Ectodermal cell (in vitro differentiated cells): ENCODE measurements around the gene MEGF9.

Experiments
- H3K27ac ChIP-seq: 2 replicates; pipeline ENCODE4 v1.7.0; 2013; ENCODE audit warnings: mild to moderate bottlenecking, low read depth, low read length; ENCODE audit not compliant: insufficient read depth, poor library complexity, severe bottlenecking
- H3K27me3 ChIP-seq: 2 replicates; pipeline ENCODE4 v1.7.0; 2013; ENCODE audit warnings: mild to moderate bottlenecking, low read length; ENCODE audit not compliant: insufficient read depth, control insufficient read depth, poor library complexity, severe bottlenecking
- H3K36me3 ChIP-seq: one replicate; pipeline ENCODE4 v1.7.0; 2013; ENCODE audit warnings: low read length; ENCODE audit not compliant: control insufficient read depth, insufficient read depth
- H3K4me1 ChIP-seq: one replicate; pipeline ENCODE4 v1.7.0; 2013; ENCODE audit warnings: low read length; ENCODE audit not compliant: control insufficient read depth, insufficient read depth
- H3K4me3 ChIP-seq: 2 replicates; pipeline ENCODE4 v1.7.0; 2013; ENCODE audit warnings: low read depth, low read length, control low read depth; ENCODE audit not compliant: insufficient read depth
- H3K9me3 ChIP-seq: 2 replicates; pipeline ENCODE4 v1.7.0; 2013; ENCODE audit warnings: mild to moderate bottlenecking, low read length, moderate library complexity; ENCODE audit not compliant: control insufficient read depth
- WGBS, 2 experiments: methylation state at CpG; one replicate each; pipeline ENCODE4 v1.1.7; 2013; ENCODE audit warnings: missing lambda C conversion rate in 2 of 2; 5-methylcytosine and 5-hydroxymethylcytosine counted together

MEGF9 gene

DNA sequence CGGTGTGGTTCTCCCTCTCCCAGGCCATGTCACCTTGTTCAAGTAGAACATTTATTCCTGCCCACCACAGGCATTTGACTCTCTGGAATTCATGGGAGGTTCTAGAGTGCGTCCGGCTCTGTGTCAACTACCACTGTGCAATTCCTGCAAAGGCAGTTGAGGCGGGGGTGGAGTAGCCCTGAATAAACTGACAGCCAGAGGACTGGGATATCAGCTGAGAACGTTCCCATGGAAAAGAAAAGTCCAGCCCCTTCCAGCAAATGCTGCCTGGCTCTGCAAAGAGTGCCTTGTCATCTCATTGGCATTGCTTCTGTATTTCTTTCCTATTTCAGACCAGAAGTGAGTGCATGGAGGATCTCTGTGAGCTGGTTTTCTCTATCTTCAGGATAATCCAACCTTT lies 18.9 kb upstream of the MEGF9 start:
- no peaks in the 10 kb centered on the region for H3K27me3 ChIP-seq
- 88 to 91% methylated on average over 5 of the region's 5 CpGs for WGBS, 2 experiments
- H3K36me3 ChIP-seq, result no peaks in the 10 kb centered on the region
- no peak overlapping the region for H3K27ac ChIP-seq
- no peak overlapping the region for H3K4me3 ChIP-seq
- no peaks in the 10 kb centered on the region for H3K9me3 ChIP-seq
- peaks cover 16% of the 10 kb centered on the region for H3K4me1 ChIP-seq

GRCh38 chr9:120730654-120731514 lies 16.6 kb upstream of the MEGF9 start:
- Histone ChIP-seq H3K4me3 (no peak overlapping the region), H3K27ac (no peak overlapping the region)
- 78 to 86% methylated on average over 7 of the region's 7 CpGs for WGBS, 2 experiments

GRCh38 chr9:120729791-120730241 lies 15.5 kb upstream of the MEGF9 start:
- 73 to 75% methylated on average over 5 of the region's 5 CpGs for WGBS, 2 experiments
- Histone ChIP-seq H3K36me3 (no peaks in the 10 kb centered on the region), H3K4me3 (no peak overlapping the region), H3K4me1 (peaks cover 16% of the 10 kb centered on the region), H3K27me3 (no peaks in the 10 kb centered on the region), H3K9me3 (no peaks in the 10 kb centered on the region), H3K27ac (no peak overlapping the region)

More at GRCh38 chr9:120730654-120731514, 16.6 kb upstream of the MEGF9 start:
- peaks cover 16% of the 10 kb centered on the region for H3K4me1 ChIP-seq
- no peaks in the 10 kb centered on the region for H3K9me3 ChIP-seq
- no peaks in the 10 kb centered on the region for H3K36me3 ChIP-seq
- no peaks in the 10 kb centered on the region for H3K27me3 ChIP-seq

- peaks cover 10% of the 10 kb centered on the region for H3K4me1 ChIP-seq
- no peak overlapping the region for H3K27ac ChIP-seq
- H3K27me3 ChIP-seq, result no peaks in the 10 kb centered on the region
- no peaks in the 10 kb centered on the region for H3K36me3 ChIP-seq
- no peak overlapping the region for H3K4me3 ChIP-seq
- H3K9me3 ChIP-seq, result no peaks in the 10 kb centered on the region
- 83 to 91% methylated on average over 2 of the region's 2 CpGs for WGBS, 2 experiments
Observed at GRCh38 chr9:120726484-120726883, 12.2 kb upstream of the MEGF9 start.

DNA sequence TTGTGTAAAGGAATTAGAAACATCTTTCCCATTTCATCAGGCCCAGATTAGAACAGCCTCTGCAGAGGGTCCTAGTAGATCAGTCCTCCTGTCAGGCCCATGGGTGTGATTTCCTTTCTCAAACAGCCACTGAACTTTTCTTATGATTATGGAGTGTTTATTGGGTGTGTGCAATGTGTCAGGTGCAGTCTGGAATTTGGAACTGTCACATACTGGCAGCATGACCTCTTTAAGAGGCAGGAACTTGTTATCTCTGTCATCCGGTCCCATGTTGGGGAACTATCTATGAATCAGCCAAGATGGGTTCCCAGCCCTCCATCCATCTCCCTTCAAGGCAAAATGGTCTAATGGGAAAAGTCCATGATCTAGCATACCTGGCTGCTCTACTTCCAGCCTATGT lies 11.6 kb upstream of the MEGF9 start:
- WGBS, 2 experiments, result 90 to 96% methylated on average over 1 of the region's 1 CpG
- no peak overlapping the region for H3K4me3 ChIP-seq

GRCh38 chr9:120724757-120725400 lies 10.6 kb upstream of the MEGF9 start:
- Histone ChIP-seq H3K9me3 (no peaks in the 10 kb centered on the region), H3K4me3 (no peak overlapping the region), H3K4me1 (peaks cover 2% of the 10 kb centered on the region), H3K27ac (no peak overlapping the region), H3K36me3 (no peaks in the 10 kb centered on the region), H3K27me3 (no peaks in the 10 kb centered on the region)
- 90 to 97% methylated on average over 1 of the region's 1 CpG for WGBS, 2 experiments

More for the DNA sequence above, 11.6 kb upstream of the MEGF9 start:
- Histone ChIP-seq H3K36me3 (no peaks in the 10 kb centered on the region), H3K9me3 (no peaks in the 10 kb centered on the region), H3K27ac (no peak overlapping the region), H3K27me3 (no peaks in the 10 kb centered on the region), H3K4me1 (peaks cover 5% of the 10 kb centered on the region)

GRCh38 chr9:120723565-120723964 lies 9.3 kb upstream of the MEGF9 start:
- 89 to 92% methylated on average over 3 of the region's 3 CpGs for WGBS, 2 experiments
- no peaks in the 10 kb centered on the region for H3K27me3 ChIP-seq
- no peaks in the 10 kb centered on the region for H3K36me3 ChIP-seq
- no peaks in the 10 kb centered on the region for H3K4me1 ChIP-seq
- no peak overlapping the region for H3K4me3 ChIP-seq
- H3K9me3 ChIP-seq, result no peaks in the 10 kb centered on the region
- no peak overlapping the region for H3K27ac ChIP-seq

- 94 to 96% methylated on average over 4 of the region's 4 CpGs for WGBS, 2 experiments
Observed at GRCh38 chr9:120720404-120720803, 6.1 kb upstream of the MEGF9 start.

GRCh38 chr9:120718316-120718715 lies 4.0 kb upstream of the MEGF9 start:
- WGBS, 2 experiments, result 63% methylated on average over 3 of the region's 3 CpGs
- peaks cover 9% of the 10 kb centered on the region for H3K4me1 ChIP-seq
- H3K27me3 ChIP-seq, result peaks cover 7% of the 10 kb centered on the region
- H3K4me3 ChIP-seq, result no peak overlapping the region
- H3K27ac ChIP-seq, result no peak overlapping the region
- no peaks in the 10 kb centered on the region for H3K36me3 ChIP-seq
- no peaks in the 10 kb centered on the region for H3K9me3 ChIP-seq

More at GRCh38 chr9:120720404-120720803, 6.1 kb upstream of the MEGF9 start:
- no peak overlapping the region for H3K4me3 ChIP-seq
- no peaks in the 10 kb centered on the region for H3K9me3 ChIP-seq
- no peak overlapping the region for H3K27ac ChIP-seq
- peaks cover 1% of the 10 kb centered on the region for H3K4me1 ChIP-seq
- no peaks in the 10 kb centered on the region for H3K36me3 ChIP-seq
- no peaks in the 10 kb centered on the region for H3K27me3 ChIP-seq

DNA sequence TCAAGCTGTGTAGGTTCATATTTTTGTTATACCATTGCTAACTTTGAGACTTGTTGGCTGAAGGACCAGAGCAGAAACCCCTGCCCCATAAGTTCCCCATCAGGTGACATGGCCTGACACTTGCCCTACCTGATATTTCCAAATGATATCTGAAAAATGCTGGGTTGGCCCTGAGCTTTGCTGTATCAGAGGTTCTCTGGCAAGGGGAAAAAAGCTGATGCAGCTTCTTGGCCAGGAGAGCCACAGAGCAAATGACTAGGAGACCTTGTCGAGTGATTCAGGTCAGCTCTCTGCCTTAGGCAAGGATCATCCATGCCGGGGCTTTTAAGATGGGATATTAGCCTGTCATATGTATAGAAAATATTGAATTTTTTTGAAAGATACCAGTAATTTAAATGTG lies 2.9 kb upstream of the MEGF9 start:
- WGBS, 2 experiments, result 93 to 94% methylated on average over 2 of the region's 2 CpGs
- H3K4me1 ChIP-seq, result peaks cover 13% of the 10 kb centered on the region
- H3K27ac ChIP-seq, result no peak overlapping the region
- H3K36me3 ChIP-seq, result no peaks in the 10 kb centered on the region
- peaks cover 18% of the 10 kb centered on the region for H3K27me3 ChIP-seq
- no peak overlapping the region for H3K4me3 ChIP-seq
- H3K9me3 ChIP-seq, result no peaks in the 10 kb centered on the region
